Umbilical cord (tissue), 2 donors: ENCODE measurements around the gene GPR52. TPM values are rescaled to one million over a fixed set of nuclear protein-coding genes. Genes with fewer than 3 reads are reported as not detected.

ENCODE experiments used
- DNase-seq: peaks from one replicate; pipeline ENCODE4 v3.0.0-alpha.2; 2015; ENCODE audit warnings: low spot score
- total RNA-seq: library from RNA; depleted of rRNA; stranded (reverse); fragments of >200 nt; gene quantifications from one replicate; pipeline ENCODE4 v1.2.3, GENCODE V29; 2014; ENCODE audit warnings: low replicate concordance; ENCODE audit not compliant: insufficient read depth

GPR52 gene
- total RNA-seq, 1 donor from 2014 or later: 2.9 TPM

GRCh38 chr1:174466607-174467006, 18.8 kb downstream of the GPR52 start:
- DNase-seq: no peak

- DNase-seq: no peak
Measured at GRCh38 chr1:174469052-174469451, 21.3 kb downstream of the GPR52 start.

DNA sequence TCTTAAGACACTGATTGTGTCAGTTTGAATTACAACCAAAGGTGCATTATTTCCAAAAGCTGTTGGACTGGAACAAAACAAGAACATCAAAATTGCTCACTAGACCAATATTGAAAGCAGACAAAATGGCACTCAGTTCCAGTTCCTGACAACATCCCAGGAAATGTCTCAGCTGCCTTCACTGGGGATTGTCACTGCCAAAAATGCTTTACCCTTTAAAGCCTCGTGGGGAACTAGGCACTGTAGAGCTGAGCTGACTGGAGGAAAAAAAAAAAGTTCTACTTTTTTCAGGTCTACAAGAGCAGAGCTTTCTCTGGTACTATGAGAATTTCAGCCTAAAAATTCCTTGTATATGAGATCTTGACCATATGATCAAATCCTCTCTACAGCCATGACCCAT, 21.9 kb downstream of the GPR52 start:
- DNase-seq: no peak

DNA sequence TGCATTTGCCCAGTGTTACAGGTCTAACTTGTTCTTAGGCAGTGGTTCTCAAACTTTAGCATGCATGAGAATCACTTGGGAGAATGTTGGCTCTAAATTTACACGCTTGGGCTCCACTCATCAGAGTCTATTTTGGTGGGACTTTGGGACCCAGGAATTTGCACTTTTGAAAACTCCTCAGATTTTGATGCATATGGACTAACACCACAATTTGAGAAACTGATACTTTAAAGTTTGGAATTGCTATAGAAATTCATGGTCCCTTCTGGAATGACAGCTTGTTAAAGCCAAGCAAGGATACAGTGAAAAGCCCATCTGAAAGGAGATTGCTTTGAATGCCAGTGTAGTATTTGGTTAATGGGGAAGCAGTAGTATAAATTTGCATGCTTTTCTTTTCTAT, 31.5 kb downstream of the GPR52 start:
- DNase-seq: no peak

- peak; percentile 2 for DNase-seq
Measured at GRCh38 chr1:174480324-174480723, 32.6 kb downstream of the GPR52 start.

GRCh38 chr1:174491606-174492005, 43.8 kb downstream of the GPR52 start:
- no peak for DNase-seq

DNA sequence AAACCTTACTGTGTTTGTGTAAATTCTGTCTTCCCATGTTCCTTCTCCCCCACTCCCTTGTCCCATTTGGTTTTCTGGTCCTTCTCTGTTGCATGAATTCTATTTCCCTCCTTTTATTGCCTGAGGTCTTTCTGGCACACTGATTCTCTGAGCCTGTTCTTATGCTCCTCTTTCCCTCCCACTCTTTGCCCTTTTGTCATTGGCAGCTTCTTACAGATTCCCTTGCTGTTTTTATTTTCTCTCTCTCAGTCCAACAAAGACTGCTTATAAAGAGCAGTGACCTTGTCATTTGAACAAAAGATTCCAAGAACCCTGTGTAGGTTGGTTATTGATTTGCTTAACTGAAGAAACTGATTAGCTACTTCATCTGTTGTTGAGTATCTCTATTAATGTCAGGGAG, 49.7 kb downstream of the GPR52 start:
- no peak for DNase-seq
